ENCODE results near the gene MFRP. TPM values are rescaled to one million over a fixed set of nuclear protein-coding genes. Genes with fewer than 3 reads are reported as not detected.
A peak's percentile ranks its signal among the peaks of the same experiment; 100 is the strongest.

The MFRP gene
- total and polyA plus RNA-seq, 10 of the 15 experiments (the other 5 are each of a cell fraction or from before 2014, with no cell fraction given): not detected

DNA sequence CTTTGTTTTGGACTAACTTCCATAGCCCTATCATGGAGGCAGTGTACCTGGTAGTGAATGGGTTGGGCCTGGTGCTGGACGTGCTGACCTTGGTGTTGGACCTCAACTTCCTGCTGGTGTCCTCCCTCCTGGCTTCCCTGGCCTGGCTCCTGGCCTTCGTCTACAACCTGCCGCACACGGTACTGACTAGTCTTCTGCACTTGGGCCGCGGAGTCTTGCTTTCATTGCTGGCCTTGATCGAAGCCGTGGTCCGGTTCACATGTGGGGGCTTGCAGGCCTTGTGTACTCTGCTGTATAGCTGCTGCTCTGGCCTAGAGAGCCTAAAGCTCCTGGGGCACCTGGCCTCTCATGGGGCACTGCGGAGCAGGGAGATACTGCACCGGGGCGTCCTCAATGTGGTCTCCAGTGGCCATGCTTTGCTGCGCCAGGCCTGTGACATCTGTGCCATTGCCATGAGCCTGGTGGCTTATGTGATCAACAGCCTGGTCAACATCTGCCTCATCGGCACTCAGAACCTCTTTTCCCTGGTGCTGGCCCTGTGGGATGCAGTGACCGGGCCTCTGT, 11.3 kb downstream of the MFRP start:
- Histone ChIP-seq H4K20me1 (ENCODE audit: control insufficient read depth, insufficient read depth) (no peaks in the 10 kb centered on the region), H3K36me3 (ENCODE audit: control insufficient read depth in 2 of 2, insufficient read depth in 2 of 2, low read length in 1 of 2) (no peaks in the 10 kb centered on the region), H3K27ac (ENCODE audit: control insufficient read depth, insufficient read depth) (peak overlapping the region; percentile 85), H3K4me3 (peak overlapping the region; percentile 91), H3K27me3 (replicated peaks in 1 of 2; ENCODE audit: control insufficient read depth in 2 of 2, insufficient read depth in 2 of 2, low read length in 1 of 2) (no peaks in the 10 kb centered on the region; a peak in 1 of 4 replicates), H3K4me1 (ENCODE audit: control insufficient read depth, insufficient read depth, low read length) (peaks cover 12% of the 10 kb centered on the region), H2AFZ (ENCODE audit: control insufficient read depth, low read depth, low read length) (no peak overlapping the region), H3K9ac (ENCODE audit: control insufficient read depth, insufficient read depth, low read length) (peak overlapping the region; percentile 93), H3K79me2 (ENCODE audit: control insufficient read depth, insufficient read depth, low read length) (peaks cover 13% of the 10 kb centered on the region), H3K4me2 (ENCODE audit: control insufficient read depth, insufficient read depth) (peak overlapping the region; percentile 98), H3K9me3 (replicated peaks; ENCODE audit: control insufficient read depth, insufficient read depth, low read length) (no peaks in the 10 kb centered on the region)
- ChIA-PET CTCF (interaction anchor here (1.6 to 6.1 kb wide), 2 partner anchors 13 to 129 kb away, joined by 5 to 58 read pairs; partner anchors contain the start of gene CBL), POLR2A (interaction anchor here (0.6 to 1.6 kb wide), 3 partner anchors 11 to 499 kb away, joined by 3 to 5 read pairs (median 3); no protein-coding TSS in a partner anchor), SMC1A (ENCODE audit: uncharacterized antibody, unreplicated experiment) (interaction anchor here (0.8 to 1.4 kb wide), 3 partner anchors 11 to 47 kb away, joined by 3 to 8 read pairs (median 3); no protein-coding TSS in a partner anchor), RAD21 (ENCODE audit: unreplicated experiment) (interaction anchor here (0.6 kb wide), 1 partner anchor 140 kb away, joined by 3 read pairs; no protein-coding TSS in a partner anchor)
- ATAC-seq (no peak), DNase-seq (ENCODE audit: low read depth, low spot score) (no peak), FAIRE-seq (no peak)
- 88% methylated on average over 15 of the region's 15 CpGs for WGBS (ENCODE audit: insufficient coverage, insufficient replicate concordance, low lambda C conversion rate, missing lambda C conversion rate)
- intact Hi-C loops (cut with micrococcal nuclease; ENCODE audit: unreplicated experiment) (loop anchor here (5.0 kb wide), 2 partner anchors 137 to 268 kb away; partner anchors contain the start of gene VPS11), in situ Hi-C loops (cut with MboI) (no loop called here)
- TF ChIP-seq MEF2A (IDR thresholded peaks at IDR 0.05; ENCODE audit: insufficient read depth, low read depth, low read length): no peak
- TF ChIP-seq, protein P1, sequence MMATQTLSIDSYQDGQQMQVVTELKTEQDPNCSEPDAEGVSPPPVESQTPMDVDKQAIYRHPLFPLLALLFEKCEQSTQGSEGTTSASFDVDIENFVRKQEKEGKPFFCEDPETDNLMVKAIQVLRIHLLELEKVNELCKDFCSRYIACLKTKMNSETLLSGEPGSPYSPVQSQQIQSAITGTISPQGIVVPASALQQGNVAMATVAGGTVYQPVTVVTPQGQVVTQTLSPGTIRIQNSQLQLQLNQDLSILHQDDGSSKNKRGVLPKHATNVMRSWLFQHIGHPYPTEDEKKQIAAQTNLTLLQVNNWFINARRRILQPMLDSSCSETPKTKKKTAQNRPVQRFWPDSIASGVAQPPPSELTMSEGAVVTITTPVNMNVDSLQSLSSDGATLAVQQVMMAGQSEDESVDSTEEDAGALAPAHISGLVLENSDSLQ (IDR thresholded peaks at IDR 0.05): no peak
- TF ChIP-seq, protein P2, sequence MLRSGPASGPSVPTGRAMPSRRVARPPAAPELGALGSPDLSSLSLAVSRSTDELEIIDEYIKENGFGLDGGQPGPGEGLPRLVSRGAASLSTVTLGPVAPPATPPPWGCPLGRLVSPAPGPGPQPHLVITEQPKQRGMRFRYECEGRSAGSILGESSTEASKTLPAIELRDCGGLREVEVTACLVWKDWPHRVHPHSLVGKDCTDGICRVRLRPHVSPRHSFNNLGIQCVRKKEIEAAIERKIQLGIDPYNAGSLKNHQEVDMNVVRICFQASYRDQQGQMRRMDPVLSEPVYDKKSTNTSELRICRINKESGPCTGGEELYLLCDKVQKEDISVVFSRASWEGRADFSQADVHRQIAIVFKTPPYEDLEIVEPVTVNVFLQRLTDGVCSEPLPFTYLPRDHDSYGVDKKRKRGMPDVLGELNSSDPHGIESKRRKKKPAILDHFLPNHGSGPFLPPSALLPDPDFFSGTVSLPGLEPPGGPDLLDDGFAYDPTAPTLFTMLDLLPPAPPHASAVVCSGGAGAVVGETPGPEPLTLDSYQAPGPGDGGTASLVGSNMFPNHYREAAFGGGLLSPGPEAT (IDR thresholded peaks at IDR 0.05; ENCODE audit: low read depth): no peak
- no peak for TF ChIP-seq CREB1 (IDR thresholded peaks at IDR 0.05; ENCODE audit: low read depth)
- peak; percentile 50 for TF ChIP-seq POLR2A (IDR thresholded peaks at IDR 0.05; ENCODE audit: low read depth, low read length)
- TF ChIP-seq, protein P3, sequence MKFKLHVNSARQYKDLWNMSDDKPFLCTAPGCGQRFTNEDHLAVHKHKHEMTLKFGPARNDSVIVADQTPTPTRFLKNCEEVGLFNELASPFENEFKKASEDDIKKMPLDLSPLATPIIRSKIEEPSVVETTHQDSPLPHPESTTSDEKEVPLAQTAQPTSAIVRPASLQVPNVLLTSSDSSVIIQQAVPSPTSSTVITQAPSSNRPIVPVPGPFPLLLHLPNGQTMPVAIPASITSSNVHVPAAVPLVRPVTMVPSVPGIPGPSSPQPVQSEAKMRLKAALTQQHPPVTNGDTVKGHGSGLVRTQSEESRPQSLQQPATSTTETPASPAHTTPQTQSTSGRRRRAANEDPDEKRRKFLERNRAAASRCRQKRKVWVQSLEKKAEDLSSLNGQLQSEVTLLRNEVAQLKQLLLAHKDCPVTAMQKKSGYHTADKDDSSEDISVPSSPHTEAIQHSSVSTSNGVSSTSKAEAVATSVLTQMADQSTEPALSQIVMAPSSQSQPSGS (IDR thresholded peaks at IDR 0.05; ENCODE audit: low read length): no peak
- no peak for TF ChIP-seq WRNIP1 (IDR thresholded peaks at IDR 0.05; ENCODE audit: borderline replicate concordance, low read depth, low read length)
- TF ChIP-seq ESRRA (IDR thresholded peaks at IDR 0.05; ENCODE audit: low read length): no peak
- TF ChIP-seq BMI1 (IDR thresholded peaks at IDR 0.05; ENCODE audit: borderline replicate concordance): no peak
- BruUV-seq (replicated peaks): no TSS peak
